Smooth muscle cell (in vitro differentiated cells): ENCODE data around the gene CHD9NB. TPM values are rescaled to one million over a fixed set of nuclear protein-coding genes. Genes with fewer than 3 reads are reported as not detected.
A peak's percentile ranks its signal among the peaks of the same experiment; 100 is the strongest.
"Not testable (repeated sequence)": the region's sequence is repeated elsewhere in the genome, so short reads cannot be mapped to it uniquely, and the experiment has no call there.

Experiments used
- DNase-seq: peaks from one replicate; lab custom pipeline; 2025; ENCODE audit not compliant: unreplicated experiment; lab: John Stamatoyannopoulos, UW
- H2AFZ ChIP-seq: fragments of 200-600 bp; sonication (generic); 2 replicates; pipeline ENCODE4 v1.6.0; 2016; ENCODE audit warnings: antibody characterized with exemption, low read depth, mild to moderate bottlenecking
- H3F3A ChIP-seq: fragments of 200-600 bp; sonication (generic); 2 replicates; pipeline ENCODE4 v1.6.0; 2017; ENCODE audit warnings: antibody characterized with exemption, low read depth
- H3K27ac ChIP-seq: fragments of 200-600 bp; sonication (generic); 2 replicates; pipeline ENCODE4 v1.5.1; 2016; ENCODE audit warnings: low read depth, mild to moderate bottlenecking
- H3K27me3 ChIP-seq: fragments of 200-600 bp; sonication (generic); 2 replicates; pipeline ENCODE4 v1.6.1; 2016; ENCODE audit warnings: low read depth, mild to moderate bottlenecking
- H3K36me3 ChIP-seq: fragments of 200-600 bp; sonication (generic); 2 replicates; pipeline ENCODE4 v1.5.1; 2016; ENCODE audit warnings: low read depth
- H3K4me1 ChIP-seq: fragments of 200-600 bp; sonication (generic); 2 replicates; pipeline ENCODE4 v1.5.1; 2016; ENCODE audit warnings: low read depth
- H3K4me2 ChIP-seq: fragments of 200-600 bp; sonication (generic); 2 replicates; pipeline ENCODE4 v1.6.0; 2016; ENCODE audit warnings: mild to moderate bottlenecking
- H3K4me3 ChIP-seq: fragments of 200-600 bp; sonication (generic); 2 replicates; pipeline ENCODE4 v1.5.1; 2016; ENCODE audit warnings: mild to moderate bottlenecking
- H3K79me2 ChIP-seq: fragments of 200-600 bp; sonication (generic); 2 replicates; pipeline ENCODE4 v1.6.0; 2016; ENCODE audit warnings: low read depth, mild to moderate bottlenecking
- H3K9ac ChIP-seq: fragments of 200-600 bp; sonication (generic); 2 replicates; pipeline ENCODE4 v1.6.0; 2016; ENCODE audit warnings: low read depth
- H3K9me3 ChIP-seq: fragments of 200-600 bp; sonication (generic); replicated peaks from 2 replicates; pipeline ENCODE4 v1.5.1; 2016; ENCODE audit warnings: low read depth
- H4K20me1 ChIP-seq: fragments of 200-600 bp; sonication (generic); 2 replicates; pipeline ENCODE4 v1.6.0; 2016; ENCODE audit warnings: low read depth
- CTCF ChIP-seq: fragments of 200-600 bp; sonication (generic); IDR thresholded peaks from 2 replicates; pipeline ENCODE4 v1.5.1; 2017; ENCODE audit warnings: borderline replicate concordance, mild to moderate bottlenecking, antibody characterized with exemption; ENCODE audit not compliant: insufficient read depth, poor library complexity, severe bottlenecking
- WGBS: methylation state at CpG from one replicate; pipeline ENCODE4 v1.1.7; 2016; ENCODE audit warnings: low lambda C conversion rate; 5-methylcytosine and 5-hydroxymethylcytosine counted together
- polyA plus RNA-seq: library from polyadenylated mRNA; unstranded; fragments of >200 nt; fragmentation: Nextera tagmentation; extraction: Ambion mirVana; gene quantifications from 2 replicates; pipeline ENCODE4 v1.2.1, GENCODE V29; 2016
- total RNA-seq: library from RNA; depleted of rRNA; stranded (reverse); fragments of >200 nt; gene quantifications from 2 replicates; pipeline ENCODE4 v1.2.3, GENCODE V29; 2014

CHD9NB gene
- total and polyA plus RNA-seq, 2 experiments from 2014 or later = not detected

DNA sequence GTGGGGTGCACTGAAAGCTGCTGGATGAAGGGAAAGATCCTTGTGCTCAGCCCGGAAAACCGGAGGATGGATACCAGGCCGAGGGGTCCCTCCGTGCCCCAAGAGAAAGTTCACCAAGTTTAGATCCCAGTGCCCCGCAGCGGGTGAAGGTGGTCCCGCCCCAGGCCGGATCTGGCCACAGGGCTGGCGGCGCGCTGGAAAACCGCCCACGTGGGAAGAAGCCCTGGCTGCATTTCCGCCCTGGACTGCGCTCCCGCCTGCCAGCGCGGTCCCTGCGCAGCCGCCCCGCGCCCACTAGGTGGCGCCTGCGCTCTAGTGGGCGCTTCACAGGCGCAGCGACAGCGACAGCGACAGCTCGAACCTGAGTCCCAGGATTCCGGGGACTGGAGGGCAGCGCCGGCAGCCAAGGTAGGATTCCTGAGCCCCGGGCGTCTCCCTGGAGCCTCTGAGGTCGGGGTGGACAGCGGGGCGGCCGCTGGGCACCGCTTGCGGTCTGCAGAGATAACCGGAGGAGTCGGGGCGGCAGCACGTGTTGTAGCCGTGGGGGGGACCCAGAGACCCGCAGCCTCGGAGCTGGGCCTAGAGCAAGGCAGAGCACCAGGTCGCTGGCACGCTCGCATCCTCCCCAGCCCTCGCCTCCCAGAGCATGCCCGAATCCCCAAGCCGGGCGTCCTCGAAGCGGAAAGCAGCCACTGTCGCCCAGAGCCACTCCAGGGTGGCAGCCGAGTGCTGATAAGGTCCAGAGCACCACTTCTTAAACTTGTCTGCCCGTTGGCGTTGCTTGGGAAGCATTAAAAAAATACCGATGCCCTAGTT lies 2.2 kb upstream of the CHD9NB start, which contains the start of gene CHD9:
Gene CHD9 (plus strand): TSS at position 322 of the 816 bp plus-strand sequence. CDS start 101,099 bp downstream, outside the sequence.
- TF ChIP-seq CTCF = peak; percentile 99
- 3% methylated on average over 62 of the region's 62 CpGs for WGBS
- H3K27ac ChIP-seq = peak within 1 kb of the TSS; percentile 90

DNA sequence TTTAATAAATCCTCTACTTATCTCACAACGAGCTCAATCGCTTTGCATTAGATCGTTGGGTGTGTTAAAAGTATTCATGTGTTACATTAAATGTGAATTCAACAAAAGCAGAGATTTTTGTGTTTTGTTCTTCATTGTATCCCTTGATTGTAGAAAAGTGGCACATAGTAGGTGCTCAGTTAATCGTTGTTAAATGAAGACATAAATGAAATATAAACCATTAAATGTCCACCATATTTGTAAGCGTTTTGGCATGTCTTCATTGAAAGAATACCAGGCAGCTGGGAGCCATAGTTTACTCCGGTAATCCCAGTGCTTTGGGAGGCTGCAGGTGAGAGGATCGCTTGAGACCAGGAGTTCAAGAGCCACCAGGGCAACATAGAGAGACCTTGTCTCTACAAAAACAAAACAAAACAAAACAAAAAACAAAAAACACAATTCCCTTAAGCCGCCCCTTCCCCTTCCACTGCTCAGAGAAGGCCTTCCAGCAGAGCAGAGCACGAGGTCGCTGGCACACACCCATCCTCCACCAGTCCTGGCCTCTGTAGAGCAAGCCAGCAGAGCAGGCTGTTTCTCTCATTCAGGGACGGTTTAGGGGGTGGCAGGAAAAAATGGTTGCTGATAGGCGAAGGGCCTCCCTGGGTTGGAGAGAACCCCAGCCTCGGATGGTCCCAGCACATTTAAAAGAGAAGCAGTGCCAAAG lies 1.4 kb upstream of the CHD9NB start:
- Histone ChIP-seq H3K9me3 (no peaks in the 10 kb centered on the region), H3F3A (peaks cover 11% of the 10 kb centered on the region), H4K20me1 (no peaks in the 10 kb centered on the region), H3K4me2 (peak overlapping the region; percentile 86), H3K27ac (peak overlapping the region; percentile 90), H3K27me3 (no peaks in the 10 kb centered on the region), H3K79me2 (peaks cover 31% of the 10 kb centered on the region), H3K9ac (peak overlapping the region; percentile 34), H3K4me3 (peak overlapping the region; percentile 79), H3K36me3 (no peaks in the 10 kb centered on the region), H2AFZ (peak overlapping the region; percentile 91), H3K4me1 (peaks cover 14% of the 10 kb centered on the region)
- TF ChIP-seq CTCF = no peak
- DNase-seq = no peak
- 68% methylated on average over 13 of the region's 13 CpGs for WGBS

More for the DNA sequence above, 2.2 kb upstream of the CHD9NB start, which contains the start of gene CHD9:
- Histone ChIP-seq H2AFZ (peak within 1 kb of the TSS; percentile 91), H3K4me1 (peaks cover 14% of the 10 kb centered on the region), H3K9me3 (no peaks in the 10 kb centered on the region), H3K4me2 (peak within 1 kb of the TSS; percentile 86), H3K9ac (peak within 1 kb of the TSS; percentile 65), H3K36me3 (no peaks in the 10 kb centered on the region), H3K79me2 (peaks cover 39% of the 10 kb centered on the region), H3F3A (peaks cover 11% of the 10 kb centered on the region), H3K27me3 (no peaks in the 10 kb centered on the region), H3K4me3 (peak within 1 kb of the TSS; percentile 79), H4K20me1 (no peaks in the 10 kb centered on the region)
- peak; percentile 92 for DNase-seq

DNA sequence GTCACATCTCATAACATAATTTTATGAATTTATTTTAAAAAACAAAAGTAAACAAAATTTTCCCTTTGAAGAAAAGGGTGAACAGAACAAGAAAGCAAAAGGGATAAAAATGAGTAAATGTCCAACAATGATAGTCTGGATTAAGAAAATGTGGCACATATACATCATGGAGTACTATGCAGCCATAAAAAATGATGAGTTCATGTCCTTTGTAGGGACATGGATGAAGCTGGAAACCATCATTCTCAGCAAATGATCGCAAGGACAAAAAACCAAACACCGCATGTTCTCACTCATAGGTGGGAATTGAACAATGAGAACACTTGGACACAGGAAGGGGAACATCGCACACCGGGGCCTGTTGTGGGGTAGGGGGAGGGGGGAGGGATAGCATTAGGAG lies 1.4 kb downstream of the CHD9NB start:
- peaks cover 11% of the 10 kb centered on the region for H3K4me1 ChIP-seq
- not testable (repeated sequence) for H3F3A ChIP-seq, H3K9ac ChIP-seq, DNase-seq, H2AFZ ChIP-seq, H3K79me2 ChIP-seq, H3K4me2 ChIP-seq, H3K4me3 ChIP-seq, H3K27me3 ChIP-seq, H3K27ac ChIP-seq, H4K20me1 ChIP-seq, H3K9me3 ChIP-seq, H3K36me3 ChIP-seq
- WGBS = 100% methylated on average over 2 of the region's 4 CpGs

- no peaks in the 10 kb centered on the region for H3K79me2 ChIP-seq
- no peak overlapping the region for H2AFZ ChIP-seq
- H3K36me3 ChIP-seq = no peaks in the 10 kb centered on the region
- no peaks in the 10 kb centered on the region for H4K20me1 ChIP-seq
- TF ChIP-seq CTCF = no peak
- no peak overlapping the region for H3K9ac ChIP-seq
- no peak overlapping the region for H3K4me3 ChIP-seq
- no peaks in the 10 kb centered on the region for H3K9me3 ChIP-seq
- no peak overlapping the region for H3K27ac ChIP-seq
- no peak for DNase-seq
- H3K4me1 ChIP-seq = peaks cover 16% of the 10 kb centered on the region
- no peaks in the 10 kb centered on the region for H3F3A ChIP-seq
- WGBS = 96% methylated on average over 4 of the region's 4 CpGs
- H3K4me2 ChIP-seq = no peak overlapping the region
- no peaks in the 10 kb centered on the region for H3K27me3 ChIP-seq
These were observed 4.4 kb downstream of the CHD9NB start for GRCh38 chr16:53048139-53048915.

- not testable (repeated sequence) for H3K36me3 ChIP-seq, H4K20me1 ChIP-seq, H3K4me3 ChIP-seq, H3K9me3 ChIP-seq, H3K4me2 ChIP-seq, H3K9ac ChIP-seq, H3K79me2 ChIP-seq, H2AFZ ChIP-seq, DNase-seq, H3F3A ChIP-seq, H3K27me3 ChIP-seq, H3K27ac ChIP-seq
- WGBS = 93% methylated on average over 5 of the region's 5 CpGs
- H3K4me1 ChIP-seq = peaks cover 24% of the 10 kb centered on the region
These were observed 5.2 kb downstream of the CHD9NB start for GRCh38 chr16:53047515-53047914.
